Astrocyte (in vitro differentiated cells and primary cell): Measurements from ENCODE around the gene KLHL10. TPM values are rescaled to one million over a fixed set of nuclear protein-coding genes. Genes with fewer than 3 reads are reported as not detected.

Source experiments
- DNase-seq: peaks from one replicate; pipeline ENCODE4 v3.0.0-alpha.2; 2010; ENCODE audit warnings: low read depth
- FAIRE-seq: peaks from 2 replicates; lab custom pipeline; 2011; peaks lifted over from hg19 to GRCh38; lab: Jason Lieb, UNC
- H2AFZ ChIP-seq: 2 replicates; pipeline ENCODE4 v1.6.0; 2012; ENCODE audit warnings: low read depth, low read length, inconsistent platforms
- H3K27ac ChIP-seq: 2 replicates; pipeline ENCODE4 v1.5.1; 2011; ENCODE audit warnings: low read depth, low read length, inconsistent platforms
- H3K27me3 ChIP-seq: 2 replicates; pipeline ENCODE4 v1.6.0; 2011; ENCODE audit warnings: low read length, inconsistent platforms; ENCODE audit not compliant: insufficient read depth
- H3K36me3 ChIP-seq: 2 replicates; pipeline ENCODE4 v1.5.1; 2011; ENCODE audit warnings: low read length, inconsistent platforms; ENCODE audit not compliant: insufficient read depth
- H3K4me1 ChIP-seq: 2 replicates; pipeline ENCODE4 v1.5.1; 2011; ENCODE audit warnings: low read length, inconsistent platforms; ENCODE audit not compliant: insufficient read depth
- H3K4me2 ChIP-seq: 2 replicates; pipeline ENCODE4 v1.6.0; 2012; ENCODE audit warnings: low read length, inconsistent platforms
- H3K4me3 ChIP-seq: 2 replicates; pipeline ENCODE4 v1.5.1; 2011; ENCODE audit warnings: low read depth, mild to moderate bottlenecking, low read length, inconsistent platforms; ENCODE audit not compliant: insufficient read depth
- H3K79me2 ChIP-seq: 2 replicates; pipeline ENCODE4 v1.6.0; 2012; ENCODE audit warnings: mild to moderate bottlenecking, low read length, inconsistent platforms; ENCODE audit not compliant: insufficient read depth
- H3K9ac ChIP-seq: 2 replicates; pipeline ENCODE4 v1.6.0; 2012; ENCODE audit warnings: mild to moderate bottlenecking, low read length, inconsistent platforms
- H3K9me3 ChIP-seq: 2 replicates; pipeline ENCODE4 v1.5.1; 2012; ENCODE audit warnings: low read depth, mild to moderate bottlenecking, low read length, inconsistent platforms; ENCODE audit not compliant: insufficient read depth
- H4K20me1 ChIP-seq: 2 replicates; pipeline ENCODE4 v1.6.0; 2012; ENCODE audit warnings: low read length, inconsistent platforms; ENCODE audit not compliant: insufficient read depth
- H3K27ac Mint-ChIP-seq: one replicate; pipeline ENCODE4 v1.8.0; 2021; ENCODE audit warnings: mild to moderate bottlenecking, mixed read lengths; ENCODE audit not compliant: unreplicated experiment
- H3K27me3 Mint-ChIP-seq: one replicate; pipeline ENCODE4 v1.8.0; 2021; ENCODE audit warnings: low read depth, mixed read lengths; ENCODE audit not compliant: unreplicated experiment
- H3K36me3 Mint-ChIP-seq: one replicate; pipeline ENCODE4 v1.8.0; 2021; ENCODE audit warnings: low read depth, mixed read lengths; ENCODE audit not compliant: unreplicated experiment
- H3K4me1 Mint-ChIP-seq: one replicate; pipeline ENCODE4 v1.8.0; 2021; ENCODE audit warnings: low read depth, mixed read lengths; ENCODE audit not compliant: unreplicated experiment
- H3K4me3 Mint-ChIP-seq: one replicate; pipeline ENCODE4 v1.8.0; 2021; ENCODE audit warnings: mild to moderate bottlenecking, moderate library complexity, mixed read lengths; ENCODE audit not compliant: unreplicated experiment
- H3K9me3 Mint-ChIP-seq: one replicate; pipeline ENCODE4 v1.8.0; 2021; ENCODE audit warnings: mild to moderate bottlenecking, mixed read lengths; ENCODE audit not compliant: unreplicated experiment
- EZH2 ChIP-seq: IDR thresholded peaks from 2 replicates; pipeline ENCODE4 v1.6.1; 2012; ENCODE audit warnings: mild to moderate bottlenecking, low read length, inconsistent platforms; ENCODE audit not compliant: insufficient read depth
- total RNA-seq: library from RNA; stranded (reverse); gene quantifications from 2 replicates; pipeline ENCODE4 v1.2.1, GENCODE V29; 2021
- TF ChIP-seq, protein P1 (sequence below): IDR thresholded peaks from 2 replicates; pipeline ENCODE4 v1.5.1; 2011; ENCODE audit warnings: low read depth, mild to moderate bottlenecking, inconsistent platforms, low read length, moderate library complexity; ENCODE audit not compliant: insufficient read depth

Gene KLHL10
- total RNA-seq, 1 donor from 2014 or later, result not detected

DNA sequence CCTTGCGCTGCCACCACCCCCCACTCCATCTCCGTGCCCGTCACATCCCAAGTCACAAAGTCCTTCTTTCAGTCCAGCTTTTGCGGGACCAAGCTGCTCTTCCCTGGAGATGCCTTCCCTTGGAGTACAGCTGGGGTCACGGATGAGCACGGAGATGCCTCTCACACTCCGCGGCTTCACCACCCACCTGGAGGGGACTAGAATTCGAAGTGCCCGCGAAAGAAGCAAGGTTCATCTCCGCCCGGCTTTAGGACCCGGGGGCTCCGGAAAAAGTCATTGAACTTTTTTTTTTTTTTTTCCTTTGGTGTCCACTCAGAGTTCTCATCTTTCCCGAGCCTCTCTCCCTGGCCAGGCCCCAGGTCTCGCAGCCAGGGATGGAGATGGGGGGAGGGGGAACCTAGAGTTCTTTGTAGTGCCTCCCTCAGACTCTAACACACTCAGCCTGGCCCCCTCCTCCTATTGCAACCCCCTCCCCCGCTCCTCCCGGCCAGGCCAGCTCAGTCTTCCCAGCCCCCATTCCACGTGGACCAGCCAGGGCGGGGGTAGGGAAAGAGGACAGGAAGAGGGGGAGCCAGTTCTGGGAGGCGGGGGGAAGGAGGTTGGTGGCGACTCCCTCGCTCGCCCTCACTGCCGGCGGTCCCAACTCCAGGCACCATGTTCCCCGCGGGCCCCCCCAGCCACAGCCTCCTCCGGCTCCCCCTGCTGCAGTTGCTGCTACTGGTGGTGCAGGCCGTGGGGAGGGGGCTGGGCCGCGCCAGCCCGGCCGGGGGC lies 25.1 kb upstream of the KLHL10 start, which contains the start of gene FKBP10:
Gene FKBP10 (plus strand): TSS at position 624 of the 771 bp plus-strand sequence. CDS start 31 bp downstream, at position 655.
- Histone ChIP-seq H3K9ac (peak within 1 kb of the TSS; percentile 96), H3K4me1 (peaks cover 36% of the 10 kb centered on the region), H4K20me1 (peaks cover 68% of the 10 kb centered on the region), H3K4me3 (peak within 1 kb of the TSS; percentile 93), H3K4me2 (peak within 1 kb of the TSS; percentile 96), H3K79me2 (peaks cover 81% of the 10 kb centered on the region), H3K36me3 (peaks cover 9% of the 10 kb centered on the region), H3K27me3 (no peaks in the 10 kb centered on the region), H3K9me3 (no peaks in the 10 kb centered on the region), H2AFZ (peak within 1 kb of the TSS; percentile 97), H3K27ac (peak within 1 kb of the TSS; percentile 76)
- peak within 1 kb of the TSS; percentile 99 for H3K27ac Mint-ChIP-seq
- peak within 1 kb of the TSS; percentile 98 for H3K4me3 Mint-ChIP-seq
- DNase-seq (peak; percentile 84), FAIRE-seq (no peak)
- no peak for TF ChIP-seq EZH2
- TF ChIP-seq, protein P1, sequence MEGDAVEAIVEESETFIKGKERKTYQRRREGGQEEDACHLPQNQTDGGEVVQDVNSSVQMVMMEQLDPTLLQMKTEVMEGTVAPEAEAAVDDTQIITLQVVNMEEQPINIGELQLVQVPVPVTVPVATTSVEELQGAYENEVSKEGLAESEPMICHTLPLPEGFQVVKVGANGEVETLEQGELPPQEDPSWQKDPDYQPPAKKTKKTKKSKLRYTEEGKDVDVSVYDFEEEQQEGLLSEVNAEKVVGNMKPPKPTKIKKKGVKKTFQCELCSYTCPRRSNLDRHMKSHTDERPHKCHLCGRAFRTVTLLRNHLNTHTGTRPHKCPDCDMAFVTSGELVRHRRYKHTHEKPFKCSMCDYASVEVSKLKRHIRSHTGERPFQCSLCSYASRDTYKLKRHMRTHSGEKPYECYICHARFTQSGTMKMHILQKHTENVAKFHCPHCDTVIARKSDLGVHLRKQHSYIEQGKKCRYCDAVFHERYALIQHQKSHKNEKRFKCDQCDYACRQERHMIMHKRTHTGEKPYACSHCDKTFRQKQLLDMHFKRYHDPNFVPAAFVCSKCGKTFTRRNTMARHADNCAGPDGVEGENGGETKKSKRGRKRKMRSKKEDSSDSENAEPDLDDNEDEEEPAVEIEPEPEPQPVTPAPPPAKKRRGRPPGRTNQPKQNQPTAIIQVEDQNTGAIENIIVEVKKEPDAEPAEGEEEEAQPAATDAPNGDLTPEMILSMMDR, result no peak
- H3K36me3 Mint-ChIP-seq, result peaks cover 16% of the 10 kb centered on the region
- no peaks in the 10 kb centered on the region for H3K9me3 Mint-ChIP-seq
- no peaks in the 10 kb centered on the region for H3K27me3 Mint-ChIP-seq
- H3K4me1 Mint-ChIP-seq, result peaks cover 22% of the 10 kb centered on the region

DNA sequence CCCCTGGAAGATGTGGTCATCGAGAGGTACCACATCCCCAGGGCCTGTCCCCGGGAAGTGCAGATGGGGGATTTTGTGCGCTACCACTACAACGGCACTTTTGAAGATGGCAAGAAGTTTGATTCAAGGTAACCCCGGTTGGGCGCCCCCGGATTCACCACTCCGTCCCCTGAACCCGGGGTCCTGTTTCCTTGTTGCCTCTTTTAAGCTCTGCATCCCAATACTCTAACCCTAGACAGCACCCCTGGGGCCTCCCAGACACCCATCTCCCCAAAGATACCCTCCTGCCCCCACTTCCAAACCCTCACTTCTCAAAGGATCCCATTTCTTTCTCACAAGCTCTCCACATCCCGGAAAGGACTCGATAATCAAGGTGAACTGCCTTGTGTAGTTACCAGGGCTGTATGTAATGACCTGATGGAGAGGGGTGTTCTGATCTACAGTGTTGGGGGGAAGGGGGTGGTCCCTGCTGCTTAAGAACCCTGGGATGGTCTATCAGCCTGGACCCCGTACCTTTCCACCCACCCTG lies 24.4 kb upstream of the KLHL10 start:
- peak overlapping the region; percentile 96 for H3K9ac ChIP-seq
- Mint-ChIP-seq H3K36me3 (peaks cover 16% of the 10 kb centered on the region), H3K27me3 (no peaks in the 10 kb centered on the region), H3K4me3 (peak overlapping the region; percentile 98), H3K27ac (peak overlapping the region; percentile 99), H3K4me1 (peaks cover 22% of the 10 kb centered on the region), H3K9me3 (no peaks in the 10 kb centered on the region)
- H3K36me3 ChIP-seq, result peaks cover 7% of the 10 kb centered on the region
- peaks cover 82% of the 10 kb centered on the region for H3K79me2 ChIP-seq
- no peak for TF ChIP-seq EZH2
- TF ChIP-seq, protein P1, result no peak
- H3K9me3 ChIP-seq, result no peaks in the 10 kb centered on the region
- H2AFZ ChIP-seq, result peak overlapping the region; percentile 97
- peaks cover 69% of the 10 kb centered on the region for H4K20me1 ChIP-seq
- no peaks in the 10 kb centered on the region for H3K27me3 ChIP-seq
- H3K27ac ChIP-seq, result peak overlapping the region; percentile 76
- peak overlapping the region; percentile 96 for H3K4me2 ChIP-seq
- H3K4me1 ChIP-seq, result peaks cover 36% of the 10 kb centered on the region
- peak overlapping the region; percentile 93 for H3K4me3 ChIP-seq
- DNase-seq, result no peak
- no peak for FAIRE-seq
